ENCODE measurements around the gene MED6.
A peak's percentile ranks its signal among the peaks of the same experiment; 100 is the strongest.

Gene MED6

GRCh38 chr14:70597731-70598130 lies 2.7 kb downstream of the MED6 start:
- DNase-seq = no peak

GRCh38 chr14:70595443-70596185 lies 4.8 kb downstream of the MED6 start:
- no peak for DNase-seq

GRCh38 chr14:70594461-70594860 lies 6.0 kb downstream of the MED6 start:
- no peak for DNase-seq

- DNase-seq = no peak
These were observed 15.2 kb downstream of the MED6 start for GRCh38 chr14:70585231-70585630.

GRCh38 chr14:70576891-70577290 lies 23.6 kb downstream of the MED6 start:
- no peak for DNase-seq

- DNase-seq = no peak
These were observed 27.4 kb downstream of the MED6 start for GRCh38 chr14:70573050-70573449.

- no peak for DNase-seq
These were observed 29.3 kb downstream of the MED6 start for GRCh38 chr14:70571139-70571538.

GRCh38 chr14:70567791-70568190 lies 32.7 kb downstream of the MED6 start:
- DNase-seq = no peak

- DNase-seq = peak; percentile 18
These were observed 36.6 kb downstream of the MED6 start for GRCh38 chr14:70563869-70564268.

GRCh38 chr14:70563417-70563816 lies 37.0 kb downstream of the MED6 start:
- DNase-seq = no peak

- DNase-seq = no peak
These were observed 42.1 kb downstream of the MED6 start for GRCh38 chr14:70558356-70558755.

GRCh38 chr14:70555890-70556289 lies 44.6 kb downstream of the MED6 start:
- DNase-seq = no peak

GRCh38 chr14:70538087-70538486 lies 62.4 kb downstream of the MED6 start:
- DNase-seq = no peak

- no peak for DNase-seq
These were observed 63.6 kb downstream of the MED6 start for GRCh38 chr14:70536830-70537229.

GRCh38 chr14:70534904-70535303 lies 65.6 kb downstream of the MED6 start, which contains the start of gene ADAM20:
Gene ADAM20 (minus strand): TSS chr14:70535004. CDS start chr14:70524757, 10,247 bp downstream.
- no peak for DNase-seq

Measured in eye (tissue), 1 donor.